Right ventricle myocardium inferior (tissue), 1 donor: ENCODE measurements around the gene PRRT4. TPM values are rescaled to one million over a fixed set of nuclear protein-coding genes. Genes with fewer than 3 reads are reported as not detected.

ENCODE experiments used
- ATAC-seq: fragments of 200-7000 bp; cut with Tn5 transposase; one replicate; pipeline ENCODE4 v1.9.1; 2020; ENCODE audit warnings: mild to moderate bottlenecking, moderate library complexity
- DNase-seq: peaks from one replicate; pipeline ENCODE4 v3.0.0; 2021; ENCODE audit errors: missing footprints
- intact Hi-C: fragments of 100-400 bp; cut with DNase I; formaldehyde crosslinking; loops from one replicate; pipeline ENCODE4 v1.11.0; 2022
- total RNA-seq: library from RNA; stranded (reverse); fragmentation: NEBNext Ultra II Directional; extraction: Animal tissue kit (Norgen Biotek cat#: 25700); gene quantifications from one replicate; pipeline ENCODE4 v1.2.1, GENCODE V29; 2021
- donor health status: DM: no; HTN: yes; CAD: no; lungs with severe emphysema.

Gene PRRT4
- total RNA-seq, 1 donor from 2014 or later = 2.7 TPM

- DNase-seq = no peak
- intact Hi-C loops = loop anchor here (1.0 to 2.0 kb wide), 2 partner anchors 27 to 63 kb away; no protein-coding TSS in a partner anchor
- peak; percentile 78 for ATAC-seq
Measured at GRCh38 chr7:128398016-128398840, 36.7 kb upstream of the PRRT4 start.

GRCh38 chr7:128396357-128396756 is 34.9 kb upstream of the PRRT4 start:
- ATAC-seq (no peak), DNase-seq (peak; percentile 2)
- intact Hi-C loops = no loop called here

GRCh38 chr7:128395748-128396147 is 34.3 kb upstream of the PRRT4 start:
- intact Hi-C loops = no loop called here
- no peak for ATAC-seq
- DNase-seq = no peak

GRCh38 chr7:128394904-128395496 is 33.5 kb upstream of the PRRT4 start:
- peak; percentile 48 for DNase-seq
- intact Hi-C loops = no loop called here
- ATAC-seq = no peak

GRCh38 chr7:128393526-128394330 is 32.2 kb upstream of the PRRT4 start:
- no peak for ATAC-seq
- no peak for DNase-seq
- intact Hi-C loops = no loop called here

GRCh38 chr7:128392446-128393327 is 31.2 kb upstream of the PRRT4 start:
- ATAC-seq (no peak), DNase-seq (no peak)
- intact Hi-C loops = no loop called here

GRCh38 chr7:128391805-128392204 is 30.3 kb upstream of the PRRT4 start:
- no peak for DNase-seq
- intact Hi-C loops = no loop called here
- ATAC-seq = no peak

- intact Hi-C loops = no loop called here
- ATAC-seq (no peak), DNase-seq (no peak)
Measured at GRCh38 chr7:128390871-128391565, 29.5 kb upstream of the PRRT4 start.

- intact Hi-C loops = no loop called here
- DNase-seq (no peak), ATAC-seq (no peak)
Measured at GRCh38 chr7:128389618-128390329, 28.3 kb upstream of the PRRT4 start.

GRCh38 chr7:128389085-128389617 is 27.7 kb upstream of the PRRT4 start:
- ATAC-seq (no peak), DNase-seq (no peak)
- intact Hi-C loops = no loop called here

- ATAC-seq (no peak), DNase-seq (no peak)
- intact Hi-C loops = no loop called here
Measured at GRCh38 chr7:128388145-128388485, 26.6 kb upstream of the PRRT4 start.

- ATAC-seq (peak; percentile 92), DNase-seq (peak; percentile 86)
- intact Hi-C loops = loop anchor here (1.0 kb wide), 2 partner anchors 35 to 40 kb away; no protein-coding TSS in a partner anchor
Measured at GRCh38 chr7:128387216-128388144, 26.0 kb upstream of the PRRT4 start.

- intact Hi-C loops = no loop called here
- DNase-seq (no peak), ATAC-seq (no peak)
Measured at GRCh38 chr7:128385988-128386925, 24.8 kb upstream of the PRRT4 start.

- no peak for DNase-seq
- ATAC-seq = no peak
- intact Hi-C loops = no loop called here
Measured at GRCh38 chr7:128384726-128385125, 23.2 kb upstream of the PRRT4 start.

- intact Hi-C loops = no loop called here
- DNase-seq = no peak
Measured at GRCh38 chr7:128383776-128384175, 22.3 kb upstream of the PRRT4 start.

More at GRCh38 chr7:128383776-128384175, 22.3 kb upstream of the PRRT4 start:
- no peak for ATAC-seq
